GM21360 (cell line): ENCODE measurements around the gene SAMD4B.
"Not testable (repeated sequence)": the region's sequence is repeated elsewhere in the genome, so short reads cannot be mapped to it uniquely, and the experiment has no call there.

Experiments used
- ATAC-seq: cut with Tn5 transposase; IDR thresholded peaks from one replicate; pipeline ENCODE4 v1.9.1; 2021; ENCODE audit warnings: mild to moderate bottlenecking, moderate library complexity; ENCODE audit not compliant: unreplicated experiment

SAMD4B gene, protein sequence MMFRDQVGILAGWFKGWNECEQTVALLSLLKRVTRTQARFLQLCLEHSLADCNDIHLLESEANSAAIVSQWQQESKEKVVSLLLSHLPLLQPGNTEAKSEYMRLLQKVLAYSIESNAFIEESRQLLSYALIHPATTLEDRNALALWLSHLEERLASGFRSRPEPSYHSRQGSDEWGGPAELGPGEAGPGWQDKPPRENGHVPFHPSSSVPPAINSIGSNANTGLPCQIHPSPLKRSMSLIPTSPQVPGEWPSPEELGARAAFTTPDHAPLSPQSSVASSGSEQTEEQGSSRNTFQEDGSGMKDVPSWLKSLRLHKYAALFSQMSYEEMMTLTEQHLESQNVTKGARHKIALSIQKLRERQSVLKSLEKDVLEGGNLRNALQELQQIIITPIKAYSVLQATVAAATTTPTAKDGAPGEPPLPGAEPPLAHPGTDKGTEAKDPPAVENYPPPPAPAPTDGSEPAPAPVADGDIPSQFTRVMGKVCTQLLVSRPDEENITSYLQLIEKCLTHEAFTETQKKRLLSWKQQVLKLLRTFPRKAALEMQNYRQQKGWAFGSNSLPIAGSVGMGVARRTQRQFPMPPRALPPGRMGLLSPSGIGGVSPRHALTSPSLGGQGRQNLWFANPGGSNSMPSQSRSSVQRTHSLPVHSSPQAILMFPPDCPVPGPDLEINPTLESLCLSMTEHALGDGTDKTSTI

DNA sequence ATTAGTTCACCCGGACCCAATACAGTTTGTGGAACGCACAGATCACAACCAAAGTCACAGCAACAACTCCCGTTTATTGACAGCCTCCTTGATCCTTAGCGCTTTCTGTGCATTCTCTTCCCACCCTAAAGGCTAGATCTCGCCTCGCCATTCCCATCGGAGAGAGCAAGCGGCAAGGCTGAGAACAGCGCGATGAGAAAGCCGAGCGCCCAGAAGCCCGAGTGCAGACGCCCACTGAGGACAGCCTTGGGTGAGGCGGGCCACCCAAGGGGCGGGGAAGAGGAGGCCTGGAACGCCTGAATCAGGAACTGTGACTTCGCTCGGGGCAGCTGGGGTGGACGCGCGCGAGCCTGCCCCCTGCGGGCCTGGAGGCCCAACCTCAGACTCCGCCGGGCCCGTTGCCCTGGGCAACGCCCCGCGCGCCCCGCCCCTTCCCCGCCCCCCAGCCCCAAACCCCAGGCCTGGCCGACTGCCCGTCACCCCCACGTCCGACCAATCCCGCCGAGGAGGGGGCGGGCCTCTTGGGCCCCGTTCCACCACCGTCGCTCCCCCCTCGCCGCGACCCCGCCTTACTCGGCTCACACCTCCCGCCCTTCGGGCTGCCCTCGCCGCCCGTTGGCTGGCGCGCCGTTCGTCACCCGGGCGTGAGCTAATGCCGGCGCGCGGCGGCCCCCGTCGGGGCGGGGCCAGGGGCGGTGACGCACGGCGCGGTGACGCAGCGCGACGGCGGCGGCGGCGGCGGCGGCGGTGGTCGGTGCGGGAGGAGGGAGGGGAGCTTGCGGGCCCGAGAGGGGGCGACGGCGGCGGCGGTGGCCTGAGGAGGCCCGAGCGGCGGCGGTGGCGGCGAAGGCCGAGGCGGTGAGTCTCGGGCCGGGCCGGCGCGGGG lies at the start of gene SAMD4B:
Gene SAMD4B, plus strand, starts transcription at position 703 of the 886 bp plus-strand sequence. CDS start 14,473 bp downstream, outside the sequence.
- ATAC-seq = peak; percentile 89

DNA sequence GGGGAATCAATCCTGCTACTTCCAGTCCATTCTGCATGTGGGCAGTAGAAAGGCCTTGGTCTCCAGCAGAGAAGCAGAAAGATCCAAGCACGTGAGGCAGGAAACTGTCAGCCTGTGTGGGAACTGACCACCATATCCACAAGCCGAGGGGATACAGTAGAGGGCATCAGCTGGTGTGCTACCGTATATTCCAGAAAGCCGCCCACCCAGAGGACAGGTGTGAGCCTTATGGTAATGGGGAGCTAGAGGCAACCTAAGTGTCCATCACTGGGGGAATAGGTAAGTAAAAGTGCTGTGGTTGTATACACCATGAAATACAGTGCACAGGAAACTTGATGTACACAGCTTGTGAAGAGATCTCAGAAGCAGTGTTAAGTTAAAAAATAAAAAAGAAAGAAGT lies 48.8 kb upstream of the SAMD4B start:
- no peak for ATAC-seq

DNA sequence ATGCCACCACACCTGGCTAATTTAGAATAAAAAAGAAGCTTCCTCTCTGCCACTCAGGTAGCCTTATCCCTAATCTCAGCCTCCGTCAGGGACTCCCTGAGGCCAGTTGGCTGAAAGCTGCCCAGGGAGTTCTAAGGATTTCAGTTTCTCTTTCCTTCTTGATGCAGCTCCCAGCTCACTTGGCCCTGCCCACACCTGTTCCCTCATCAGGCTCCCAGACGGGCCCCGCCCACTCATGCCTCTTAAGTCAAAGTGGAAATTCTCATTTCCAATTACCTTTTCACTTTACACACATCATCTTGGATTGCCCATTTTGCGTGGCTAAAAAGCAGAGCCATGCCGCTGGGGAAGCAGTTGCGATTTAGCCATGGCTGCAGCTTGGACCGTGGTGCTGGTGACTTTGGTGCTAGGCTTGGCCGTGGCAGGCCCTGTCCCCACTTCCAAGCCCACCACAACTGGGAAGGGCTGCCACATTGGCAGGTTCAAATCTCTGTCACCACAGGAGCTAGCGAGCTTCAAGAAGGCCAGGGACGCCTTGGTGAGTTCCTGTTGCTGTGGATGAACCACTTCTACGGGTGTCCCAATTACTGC lies 46.1 kb upstream of the SAMD4B start, which contains the start of gene IFNL1:
Gene IFNL1, plus strand, starts transcription at position 353 of the 591 bp plus-strand sequence. Its CDS starts 15 bp downstream, at position 368.
- no peak for ATAC-seq

DNA sequence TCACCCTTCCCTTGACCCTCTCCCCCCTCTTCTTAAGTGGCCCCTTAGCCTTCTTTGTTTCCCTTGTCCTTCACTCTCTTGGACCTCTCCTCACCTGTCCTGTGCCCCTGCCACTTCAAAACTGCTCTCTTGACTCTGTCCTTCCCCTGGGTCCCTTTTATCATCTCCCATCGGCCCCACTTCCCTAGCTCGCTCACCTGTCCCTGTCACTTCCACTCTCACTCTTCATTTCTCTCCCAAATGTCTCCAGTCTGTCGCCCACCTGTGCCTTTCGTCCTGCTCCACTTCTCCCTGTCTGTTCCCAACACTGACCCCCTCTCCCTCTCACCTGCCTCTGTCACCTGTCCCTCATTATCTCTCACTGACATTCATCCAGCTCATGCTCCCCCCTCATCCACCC lies 45.3 kb upstream of the SAMD4B start:
- ATAC-seq = no peak

DNA sequence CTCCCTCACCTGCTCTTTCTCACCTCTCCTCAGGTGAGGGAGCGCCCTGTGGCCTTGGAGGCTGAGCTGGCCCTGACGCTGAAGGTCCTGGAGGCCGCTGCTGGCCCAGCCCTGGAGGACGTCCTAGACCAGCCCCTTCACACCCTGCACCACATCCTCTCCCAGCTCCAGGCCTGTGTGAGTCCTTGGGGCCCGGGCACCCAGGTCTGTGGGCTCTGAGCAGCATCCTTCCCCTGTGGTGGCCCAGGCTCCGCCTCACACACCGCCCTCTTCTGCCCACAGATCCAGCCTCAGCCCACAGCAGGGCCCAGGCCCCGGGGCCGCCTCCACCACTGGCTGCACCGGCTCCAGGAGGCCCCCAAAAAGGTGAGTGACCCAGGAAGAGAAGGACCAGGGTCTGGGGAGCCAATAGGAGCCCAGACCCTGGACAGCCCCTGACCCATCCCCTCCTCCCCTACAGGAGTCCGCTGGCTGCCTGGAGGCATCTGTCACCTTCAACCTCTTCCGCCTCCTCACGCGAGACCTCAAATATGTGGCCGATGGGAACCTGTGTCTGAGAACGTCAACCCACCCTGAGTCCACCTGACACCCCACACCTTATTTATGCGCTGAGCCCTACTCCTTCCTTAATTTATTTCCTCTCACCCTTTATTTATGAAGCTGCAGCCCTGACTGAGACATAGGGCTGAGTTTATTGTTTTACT lies 44.1 kb upstream of the SAMD4B start:
- ATAC-seq = no peak

DNA sequence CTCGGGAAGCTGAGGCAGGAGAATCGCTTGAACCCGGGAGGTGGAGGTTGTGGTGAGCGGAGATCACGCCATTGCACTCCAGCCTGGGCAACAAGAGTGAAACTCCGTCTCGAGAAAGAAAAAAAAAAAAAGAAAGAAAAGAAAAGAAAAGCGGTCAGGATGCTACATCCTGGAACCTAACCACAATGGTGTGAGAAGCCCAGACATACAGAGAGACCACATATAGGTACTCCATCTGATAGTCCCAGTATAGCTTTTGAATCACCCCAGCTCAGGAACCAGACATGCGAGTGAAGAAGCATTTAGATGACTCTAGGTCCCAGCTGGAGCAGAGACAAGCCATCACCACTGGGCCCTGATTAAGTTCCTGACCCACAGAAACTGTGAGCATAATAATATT lies 42.8 kb upstream of the SAMD4B start:
- ATAC-seq = no peak

DNA sequence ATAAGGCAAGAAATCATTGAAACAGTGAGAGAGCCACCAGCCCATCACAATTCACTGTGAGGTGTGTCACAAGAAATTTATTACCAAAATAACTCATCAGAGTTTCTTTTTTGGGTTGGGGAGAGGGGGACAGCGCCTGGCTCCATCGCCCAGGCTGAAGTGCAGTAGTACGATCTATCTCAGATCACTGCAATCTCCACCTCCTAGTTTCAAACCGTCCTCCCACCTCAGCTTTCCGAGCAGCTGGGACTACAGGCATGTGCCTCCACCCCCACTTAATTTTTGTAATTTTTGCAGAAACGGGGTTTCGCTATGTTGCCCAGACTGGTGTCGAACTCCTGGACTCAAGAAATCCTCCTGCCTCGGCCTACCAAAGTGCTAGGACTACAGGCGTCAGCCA lies 42.4 kb upstream of the SAMD4B start:
- ATAC-seq = no peak

DNA sequence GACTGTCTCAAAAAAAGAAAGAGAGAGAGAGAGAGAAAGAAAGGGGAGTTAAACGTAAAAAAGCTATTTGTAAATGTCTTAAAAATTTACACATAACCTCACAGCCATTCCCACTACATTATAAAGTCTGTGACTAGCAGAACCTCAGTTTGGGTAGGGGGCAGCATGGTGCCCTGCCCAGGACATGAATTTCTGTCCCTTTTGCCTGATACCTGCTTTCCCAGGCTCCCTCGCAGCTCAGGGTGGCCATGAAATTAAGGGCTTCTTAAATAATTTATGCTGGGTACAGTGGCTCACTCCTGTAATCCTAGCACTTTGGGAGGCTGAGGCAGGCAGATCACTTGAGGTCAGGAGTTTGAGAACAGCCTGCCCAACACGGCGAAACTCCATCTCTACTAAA lies 41.2 kb upstream of the SAMD4B start:
- no peak for ATAC-seq

DNA sequence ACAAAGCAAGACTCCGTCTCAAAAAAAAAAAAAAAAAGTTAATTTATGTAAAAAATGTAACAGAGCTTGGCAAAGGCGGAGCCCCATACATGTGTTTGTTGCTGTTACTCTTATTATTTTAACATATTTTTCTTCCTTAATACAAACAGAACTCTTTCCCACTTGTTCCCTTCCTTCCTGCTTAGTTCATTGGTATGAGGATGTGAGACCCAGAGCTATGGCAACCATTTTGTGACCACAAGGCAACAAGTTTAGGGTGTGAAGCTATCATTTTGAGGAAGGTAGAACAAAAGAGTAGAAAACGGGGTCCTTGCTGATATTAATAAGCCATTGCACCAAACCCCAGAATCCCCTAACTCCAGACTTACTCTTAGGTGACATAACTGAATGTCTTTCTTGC lies 40.7 kb upstream of the SAMD4B start:
- no peak for ATAC-seq

DNA sequence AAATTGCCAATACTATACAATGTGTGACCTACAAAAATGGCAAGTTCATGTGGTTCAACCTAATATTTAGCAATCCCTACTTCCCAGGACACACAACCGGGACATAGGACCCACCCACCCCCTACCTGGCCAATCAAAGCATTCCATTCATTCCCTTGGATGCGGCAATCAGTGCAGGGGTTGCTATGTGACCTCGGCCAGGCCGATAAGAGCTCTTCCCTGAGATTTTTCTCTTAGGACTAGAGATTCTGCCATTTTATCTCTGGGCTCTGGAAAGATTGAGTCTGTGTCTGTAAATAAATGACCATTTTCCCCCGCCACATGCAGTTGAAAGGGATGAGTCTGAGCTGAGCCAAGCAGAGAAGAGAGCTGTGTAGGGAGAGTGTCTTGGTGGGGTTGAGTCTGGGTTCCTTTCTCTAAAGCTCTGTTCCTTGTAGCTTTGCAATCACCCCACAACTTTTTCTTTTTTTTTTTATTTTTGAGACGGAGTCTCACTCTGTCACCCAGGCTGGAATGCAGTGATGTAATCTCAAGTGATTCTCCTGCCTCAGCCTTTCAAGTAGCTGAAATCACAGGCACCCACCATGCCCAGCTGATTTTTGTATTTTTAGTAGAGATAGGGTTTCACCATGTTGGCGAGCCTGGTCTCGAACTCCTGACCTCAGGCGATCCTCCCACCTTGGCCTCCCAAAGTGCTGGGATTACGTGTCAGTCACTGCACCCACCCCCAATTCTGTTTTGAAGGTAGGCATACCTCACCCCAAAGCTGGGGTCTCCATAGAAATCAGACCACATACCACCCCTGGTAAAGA lies 38.6 kb upstream of the SAMD4B start:
- no peak for ATAC-seq

DNA sequence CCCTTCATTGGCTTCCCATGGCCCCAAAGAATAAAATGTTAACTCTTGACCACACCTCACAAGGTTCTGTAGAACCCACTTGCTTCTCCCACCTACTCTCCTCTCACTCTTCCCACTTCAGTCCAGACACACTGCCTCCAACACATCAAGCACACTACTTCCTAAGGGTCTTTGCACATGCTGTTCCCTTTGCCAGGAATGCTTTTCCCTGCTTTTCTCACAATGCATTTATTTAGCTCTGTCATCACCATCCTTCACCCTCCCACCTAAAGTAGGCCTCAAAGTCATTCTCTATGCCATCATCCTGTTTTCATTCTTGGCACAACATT lies 38.1 kb upstream of the SAMD4B start:
- no peak for ATAC-seq

DNA sequence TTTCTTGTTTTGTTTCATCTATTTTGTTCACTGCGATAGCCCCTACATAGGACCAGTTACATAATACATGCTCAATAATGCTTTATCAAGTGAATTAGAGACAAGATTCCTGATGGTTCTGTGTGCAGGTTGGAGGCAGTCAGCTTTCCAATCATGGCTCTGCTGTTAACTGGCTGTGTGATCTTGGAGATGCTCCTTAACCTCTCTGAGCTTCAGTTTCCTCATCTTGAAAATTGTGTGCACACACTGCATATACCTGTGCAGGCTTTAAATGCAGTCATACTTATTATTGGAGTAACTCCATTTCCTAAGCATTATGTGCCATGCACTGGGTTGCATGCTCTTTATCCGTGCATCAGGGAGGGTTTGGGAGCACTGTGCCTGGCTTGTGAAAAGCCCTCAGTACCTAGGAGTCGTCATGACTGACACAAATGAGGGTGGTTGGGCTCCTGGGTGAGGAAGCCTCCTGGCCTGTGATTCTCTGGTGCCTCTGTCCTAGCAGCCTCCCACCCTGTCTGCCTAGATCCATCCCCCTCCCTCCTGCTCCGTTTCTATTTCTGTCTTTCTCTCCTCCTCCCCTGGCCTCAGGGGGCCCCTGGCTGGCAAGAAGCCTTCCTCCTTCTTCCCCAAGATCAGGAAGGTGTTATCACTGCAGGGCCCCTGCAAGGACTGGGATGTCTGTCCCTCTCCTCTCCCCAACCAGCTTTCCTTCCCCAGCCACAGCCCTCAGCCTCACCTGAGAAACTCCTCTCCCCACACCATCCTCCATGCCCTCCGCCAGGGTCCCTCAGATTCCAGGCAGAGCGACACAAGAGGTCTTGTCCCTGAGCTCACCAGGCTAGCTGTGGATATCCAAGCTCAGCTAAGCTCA lies 37.3 kb upstream of the SAMD4B start:
- ATAC-seq = no peak

DNA sequence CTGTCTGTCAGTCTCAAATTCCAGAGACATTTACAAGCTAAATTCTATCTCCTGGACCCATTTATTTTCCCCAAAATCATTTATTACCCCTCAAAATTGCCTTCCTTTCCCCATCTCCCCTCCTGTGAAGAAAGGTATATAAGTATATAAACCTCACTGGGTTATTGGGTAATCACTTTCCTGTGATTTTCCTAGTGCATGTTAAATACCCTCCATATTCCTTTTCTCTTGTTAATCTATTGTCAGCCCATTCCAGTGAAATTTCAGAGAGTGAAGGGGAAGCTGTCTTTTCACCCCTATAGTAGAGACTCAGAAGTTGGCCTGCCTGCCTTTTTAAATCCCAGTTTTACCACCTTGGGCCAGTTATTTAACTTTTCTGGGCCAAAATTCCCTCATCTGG lies 36.1 kb upstream of the SAMD4B start:
- no peak for ATAC-seq

DNA sequence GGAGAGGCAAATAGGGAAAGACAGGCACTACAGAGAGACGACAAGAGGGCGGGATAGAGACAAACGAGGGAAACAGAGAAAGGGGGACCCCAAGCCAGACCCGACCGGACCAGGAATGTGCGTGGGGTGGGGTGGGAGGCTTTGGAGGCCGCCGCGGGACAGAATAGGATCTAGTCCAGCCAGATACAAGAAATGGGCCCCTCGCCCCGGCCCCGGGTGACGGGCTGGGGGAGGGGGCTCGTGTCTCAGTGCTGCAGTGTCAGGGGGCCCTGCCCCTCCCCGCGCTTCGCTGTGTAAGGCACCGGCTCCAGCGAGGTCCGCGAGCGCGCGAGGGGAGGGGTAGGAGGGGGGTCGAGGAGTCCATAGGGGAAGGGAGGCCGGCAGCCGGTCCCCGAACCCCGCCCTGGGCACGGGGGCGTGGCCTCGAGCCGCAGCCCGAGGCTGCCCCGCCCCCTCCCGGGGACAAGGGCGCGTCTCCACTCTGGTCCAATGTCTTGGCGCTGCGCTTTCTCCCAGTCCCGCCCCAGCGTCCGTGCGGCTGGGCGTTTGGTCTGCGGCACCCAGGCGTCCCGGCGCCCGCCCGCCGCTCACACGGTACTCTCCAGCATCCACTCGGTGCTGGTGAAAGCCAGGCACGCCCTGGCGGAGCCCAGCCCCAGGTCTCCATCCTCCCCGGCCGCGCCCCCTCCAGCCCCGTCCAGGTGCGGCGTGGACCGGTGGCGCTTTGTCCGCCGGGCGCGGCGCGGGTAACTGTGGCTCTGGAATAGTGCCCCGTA lies 35.0 kb upstream of the SAMD4B start:
- ATAC-seq = no peak

DNA sequence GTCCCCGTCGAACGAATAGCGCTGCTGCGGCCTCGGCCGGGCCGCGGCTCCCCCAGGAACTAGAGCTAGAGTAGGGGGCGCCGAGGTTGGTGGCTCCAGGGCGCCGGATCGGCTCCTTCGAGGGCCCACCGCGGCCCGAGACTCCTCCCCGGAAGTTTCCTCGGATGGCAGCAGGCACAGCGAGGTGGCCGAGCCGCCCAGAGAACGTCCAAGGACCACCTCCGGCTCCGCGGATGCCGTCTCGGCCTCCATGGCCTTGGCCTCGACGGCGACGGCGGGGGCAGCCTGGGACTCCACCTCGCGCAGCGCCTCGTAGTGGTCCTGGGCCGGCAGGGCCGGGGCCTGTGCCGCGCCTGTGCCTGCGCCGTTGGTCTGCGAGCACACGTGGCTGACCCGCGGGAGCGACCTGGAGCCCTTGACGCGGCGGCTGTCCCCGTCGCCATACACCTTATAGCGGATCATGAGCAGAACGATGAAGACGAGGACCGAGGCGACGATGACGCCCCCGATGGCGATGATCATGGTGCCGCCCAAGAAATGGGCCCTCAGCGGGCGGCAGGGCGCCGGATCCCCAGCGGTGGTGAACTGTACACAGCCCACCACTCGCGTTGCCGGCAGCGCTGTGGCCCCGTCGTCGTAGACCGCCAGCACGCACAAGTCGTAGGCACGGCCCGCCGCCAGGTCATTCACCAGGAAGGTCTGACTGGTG lies 34.2 kb upstream of the SAMD4B start:
- ATAC-seq = no peak

DNA sequence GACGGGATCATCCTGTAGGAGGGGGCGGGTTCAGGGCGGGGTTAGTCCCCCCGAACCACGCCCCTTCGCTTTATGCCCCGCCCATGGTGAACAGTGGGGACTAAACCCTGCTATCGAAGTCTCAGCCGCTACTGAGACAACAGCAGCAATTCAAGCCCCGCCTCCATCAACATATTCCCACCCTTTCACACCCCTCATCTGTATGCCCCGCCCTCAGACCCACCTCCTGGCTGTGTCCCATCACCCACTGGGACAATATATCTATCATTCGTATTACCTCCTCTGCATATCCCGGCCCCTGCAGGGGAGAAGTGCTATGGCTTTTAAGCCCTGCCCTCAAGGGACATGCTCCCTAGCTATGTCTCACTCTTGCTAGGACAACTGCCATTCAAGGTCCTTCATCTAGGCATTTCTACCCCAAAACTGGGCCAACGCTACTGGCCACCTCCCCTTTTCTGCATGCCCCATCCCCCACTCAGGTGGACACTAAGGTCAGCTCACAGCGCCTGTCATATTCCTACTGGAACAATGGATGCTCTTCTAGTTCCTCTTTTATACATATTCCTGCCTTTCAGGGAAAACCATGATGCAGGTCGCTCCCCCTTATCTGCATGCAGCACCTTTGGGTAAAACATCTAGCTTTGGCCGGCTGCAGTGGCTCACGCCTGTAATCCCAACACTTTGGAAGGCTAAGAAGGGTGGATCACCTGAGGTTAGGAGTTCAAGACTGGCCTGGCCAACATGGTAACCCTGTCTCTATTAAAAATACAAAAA lies 33.5 kb upstream of the SAMD4B start:
- no peak for ATAC-seq

DNA sequence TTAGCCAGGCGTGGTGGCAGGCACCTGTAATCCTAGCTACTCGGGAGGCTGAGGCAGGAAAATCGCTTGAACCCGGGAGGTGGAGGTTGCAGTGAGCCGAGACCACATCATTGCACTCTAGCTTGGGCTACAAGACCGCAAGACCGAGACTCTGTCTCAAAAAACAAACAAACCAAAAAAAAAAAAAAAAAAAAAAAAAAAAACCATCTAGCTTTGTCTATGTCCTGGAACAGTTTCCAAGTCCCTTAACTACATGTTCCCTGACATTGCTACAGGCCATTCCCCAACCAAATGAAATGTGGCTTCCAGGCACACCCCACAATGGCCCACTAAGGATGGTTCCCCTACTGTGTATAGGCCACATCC lies 32.9 kb upstream of the SAMD4B start:
- ATAC-seq = not testable (repeated sequence)
